Left kidney (tissue), 2 donors: ENCODE results near the gene EXOSC7. TPM values are rescaled to one million over a fixed set of nuclear protein-coding genes. Genes with fewer than 3 reads are reported as not detected.
"Not testable (repeated sequence)": the region's sequence is repeated elsewhere in the genome, so short reads cannot be mapped to it uniquely, and the experiment has no call there.

ENCODE experiments used
- DNase-seq: peaks from one replicate; pipeline ENCODE4 v3.0.0-alpha.2; 2013
- polyA plus RNA-seq: library from polyadenylated mRNA; unstranded; fragments of 120-200 nt; gene quantifications from one replicate; pipeline ENCODE4 v1.2.1, GENCODE V29; 2013; ENCODE audit not compliant: insufficient read length

The EXOSC7 gene
- polyA plus RNA-seq, 1 donor, result 54.4 TPM

DNA sequence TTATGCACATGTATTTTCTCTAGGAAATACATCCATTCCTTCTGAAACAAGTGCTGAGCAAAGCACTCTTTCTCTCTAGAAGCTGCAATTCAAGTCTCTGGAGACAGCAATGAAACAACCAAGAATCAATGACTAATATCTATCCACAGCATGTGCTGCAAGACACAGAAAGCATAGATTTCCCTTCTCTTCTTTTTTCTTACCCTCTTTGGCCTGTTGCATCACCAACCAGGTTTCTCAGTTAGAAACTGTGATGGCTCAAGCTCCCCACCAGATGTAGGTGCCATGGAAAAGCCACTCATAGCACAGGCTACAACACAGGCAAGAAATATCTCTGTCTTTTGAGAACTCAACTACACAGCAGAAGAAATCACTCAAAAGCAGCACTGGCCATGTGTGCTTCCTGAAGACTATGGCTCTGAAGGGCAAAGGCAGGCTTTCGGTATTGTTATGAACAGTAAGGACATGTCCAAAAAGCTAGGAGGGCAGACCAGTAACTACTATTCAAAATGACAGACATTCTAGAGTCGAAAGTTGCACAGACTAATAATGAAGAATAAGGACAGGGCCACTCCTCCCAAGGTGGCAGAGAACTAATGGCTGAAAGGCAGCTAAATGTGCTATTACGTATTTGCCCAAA lies 15.5 kb upstream of the EXOSC7 start:
- no peak for DNase-seq

DNA sequence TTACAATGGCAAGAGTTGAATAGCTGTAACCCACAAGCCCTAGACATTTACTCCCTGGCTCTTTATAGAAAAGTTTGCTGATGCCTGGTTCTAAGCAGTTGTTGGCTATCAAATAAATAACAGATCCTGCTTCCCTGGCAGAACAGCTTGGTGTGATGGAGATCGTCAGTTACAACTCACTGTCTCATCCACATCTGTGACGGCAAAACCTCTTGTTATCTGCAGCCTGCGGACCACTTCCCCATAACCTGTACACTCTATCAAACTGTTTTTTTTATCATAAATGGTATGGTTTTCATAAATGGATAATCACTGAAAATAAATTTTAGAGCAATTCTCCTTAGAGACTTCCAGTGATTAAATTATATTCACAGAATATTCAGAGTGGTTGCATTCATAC lies 14.2 kb upstream of the EXOSC7 start:
- DNase-seq, result no peak

DNA sequence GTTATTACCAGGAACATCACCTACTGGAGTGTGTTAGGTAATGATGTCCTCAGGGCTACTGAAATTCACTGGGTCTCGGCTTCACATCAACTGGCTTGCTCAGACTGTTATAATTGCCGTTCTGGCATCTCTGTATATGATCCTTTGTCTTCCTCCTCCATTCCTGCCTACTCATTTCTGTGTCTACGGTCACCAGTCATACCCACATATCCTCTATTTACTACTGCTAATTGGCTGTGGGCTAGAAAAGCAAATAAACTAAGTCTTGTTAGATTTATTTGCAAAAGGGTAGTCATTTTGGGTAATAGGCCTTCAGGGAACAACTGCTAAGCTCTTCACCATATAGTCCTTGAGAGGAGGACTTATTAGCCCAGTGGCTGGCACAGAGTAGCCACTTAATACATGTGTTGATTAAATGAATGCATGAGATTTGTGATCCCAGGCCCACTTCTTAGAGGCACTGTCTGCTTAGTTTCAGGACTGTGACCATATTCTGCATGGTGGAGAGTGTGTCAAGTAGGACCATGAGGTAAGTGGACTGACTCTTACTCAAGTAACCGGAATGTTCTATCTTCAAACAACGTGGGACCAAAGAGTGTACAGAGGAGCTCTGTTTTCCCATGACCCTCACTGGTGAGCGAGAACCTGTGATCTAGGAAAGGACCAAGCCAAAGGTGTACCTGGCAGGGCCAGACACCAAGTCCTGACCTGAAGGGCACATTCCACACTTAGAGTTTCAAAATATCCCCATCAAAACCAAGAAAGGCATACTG lies 13.2 kb upstream of the EXOSC7 start:
- no peak for DNase-seq

DNA sequence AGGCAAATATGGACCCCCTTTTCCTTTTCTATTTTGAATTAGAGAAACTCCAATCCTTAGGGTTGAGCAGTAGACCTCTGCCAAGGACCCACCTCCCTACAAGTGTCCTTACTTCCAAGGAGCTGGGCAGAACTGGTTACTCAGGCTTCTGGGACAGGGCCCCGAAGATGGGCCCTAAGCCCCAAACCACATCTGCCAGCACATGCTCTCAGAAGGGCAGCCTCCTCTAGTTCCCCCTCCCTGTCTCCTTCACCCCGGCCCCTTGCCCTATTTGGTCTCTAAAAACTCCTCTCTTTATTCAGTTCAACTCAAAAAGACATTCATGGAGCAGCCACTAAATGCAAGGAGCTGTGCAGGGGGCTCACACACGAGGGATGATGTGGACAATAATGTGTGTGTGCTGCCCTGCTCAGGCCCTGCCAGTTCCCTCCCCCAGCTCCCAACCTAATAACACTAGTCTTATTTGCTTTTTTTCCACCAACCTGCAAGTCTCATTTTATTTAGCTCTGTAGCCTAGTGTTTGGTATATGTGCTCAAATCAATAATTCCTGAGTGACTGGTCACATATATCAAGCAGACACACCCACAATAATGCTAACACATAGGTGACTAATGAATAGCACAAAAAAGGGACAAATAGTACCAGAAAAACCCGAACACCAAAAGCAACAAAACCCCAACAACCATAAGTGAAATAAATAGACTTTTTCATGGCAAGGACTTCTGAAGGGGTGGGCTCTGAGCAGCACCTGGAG lies 12.3 kb upstream of the EXOSC7 start:
- no peak for DNase-seq

DNA sequence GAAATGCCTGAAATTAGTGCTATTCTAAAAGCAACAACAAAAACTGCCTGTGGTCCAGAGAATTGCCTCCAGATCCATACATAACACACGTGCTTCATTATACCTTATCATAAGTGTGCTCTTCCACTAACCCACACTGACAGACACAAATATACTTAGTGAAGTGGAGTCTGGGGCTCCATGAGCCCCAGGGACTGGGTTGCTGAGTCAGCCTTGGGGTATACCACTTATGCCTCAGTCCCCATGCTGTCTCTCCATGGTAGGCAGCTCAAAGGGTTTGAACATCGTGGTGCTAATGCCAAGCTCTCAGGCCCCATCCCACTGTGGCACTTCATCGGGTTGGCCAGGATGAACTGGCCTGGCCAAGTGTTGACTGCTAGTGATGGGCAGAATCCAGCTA lies 10.9 kb upstream of the EXOSC7 start:
- no peak for DNase-seq

DNA sequence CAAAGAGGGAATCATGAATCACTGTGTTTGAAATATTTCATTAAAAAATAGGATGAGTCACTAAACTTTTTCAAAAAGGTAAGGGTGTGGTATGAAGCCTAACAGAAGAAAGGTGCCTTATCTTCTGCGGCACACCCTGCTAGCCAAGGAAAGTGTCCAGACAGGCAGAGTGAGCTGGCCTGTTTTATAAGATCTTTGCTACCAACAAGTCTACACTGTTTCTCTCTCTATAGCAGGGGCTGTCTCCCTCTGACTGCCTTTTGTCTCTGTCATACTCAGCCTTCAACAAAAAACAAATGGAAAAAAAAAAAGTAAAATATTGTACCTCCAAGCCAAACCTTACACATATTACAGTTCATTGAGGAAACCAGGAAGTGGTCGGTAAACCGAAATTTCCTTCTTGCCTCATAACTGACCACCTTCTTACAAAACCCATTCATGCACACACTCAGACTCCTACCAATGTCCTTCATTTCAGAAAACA lies 9.2 kb upstream of the EXOSC7 start:
- no peak for DNase-seq

DNA sequence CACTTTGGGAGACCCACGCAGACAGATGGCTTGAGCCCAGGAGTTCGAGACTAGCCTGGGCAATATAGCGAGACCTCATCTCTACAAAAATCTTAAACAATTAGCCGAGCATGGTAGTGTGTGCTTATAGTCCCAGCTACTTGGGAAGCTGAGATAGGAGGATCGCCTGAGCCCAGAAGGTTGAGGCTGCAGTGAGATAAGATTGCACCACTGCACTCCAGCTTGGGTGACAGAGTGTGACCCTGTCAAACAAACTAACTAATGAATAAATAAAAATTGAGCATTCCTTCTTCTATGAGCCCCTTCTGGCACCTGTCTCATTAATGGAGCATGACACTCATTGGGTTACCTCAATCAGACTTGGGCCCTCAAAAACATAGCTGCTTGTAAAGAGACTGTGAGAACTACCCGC lies 7.6 kb upstream of the EXOSC7 start:
- DNase-seq, result no peak

DNA sequence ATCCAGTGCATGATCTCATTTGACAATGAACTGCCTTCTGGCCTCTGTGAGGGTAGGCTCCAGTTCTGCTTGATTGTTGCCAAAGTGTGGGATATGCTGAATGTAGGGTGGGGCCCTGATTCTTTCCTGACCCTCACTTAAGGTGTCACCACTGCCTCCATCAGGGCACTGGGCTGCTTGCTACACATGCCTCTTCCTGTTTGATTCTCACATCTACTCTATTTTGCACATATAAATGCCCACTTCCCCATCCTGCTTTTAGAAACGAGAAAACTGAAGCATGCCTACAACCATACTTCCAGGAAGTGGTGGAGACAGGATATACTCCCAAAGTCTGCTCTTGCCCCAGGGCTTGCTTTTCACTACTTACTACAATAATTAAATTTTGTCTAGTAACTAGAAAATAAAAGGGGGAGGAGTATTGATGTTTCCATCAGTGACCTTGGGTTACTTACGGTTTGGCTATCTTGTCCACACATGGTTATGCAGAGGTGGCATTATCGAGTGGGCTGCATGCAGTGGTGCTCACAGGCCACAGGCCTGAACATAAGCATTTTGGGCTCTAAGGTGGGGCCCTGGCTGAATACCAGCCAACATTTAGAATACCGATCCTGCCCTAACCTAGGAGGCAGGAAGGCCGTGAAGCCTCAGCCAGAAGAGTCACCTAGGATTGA lies 6.8 kb upstream of the EXOSC7 start:
- DNase-seq, result no peak

DNA sequence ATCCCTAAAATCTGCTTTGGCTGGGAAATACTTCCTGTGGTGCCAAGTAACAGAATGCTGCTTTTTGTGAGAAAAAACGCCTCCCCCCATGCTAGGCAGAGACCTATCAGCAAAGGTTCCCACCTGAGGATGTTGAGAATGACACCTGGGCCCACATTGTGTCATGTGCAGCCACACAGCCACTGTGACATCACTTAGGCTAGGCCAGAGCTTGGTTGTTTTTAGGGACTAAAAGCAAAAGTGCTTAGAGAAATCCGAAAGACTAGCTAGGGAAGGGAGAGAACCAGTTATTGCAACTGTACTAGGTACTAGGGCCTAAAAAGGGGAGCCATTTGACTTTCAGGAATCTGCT lies 6.2 kb upstream of the EXOSC7 start:
- DNase-seq, result no peak

DNA sequence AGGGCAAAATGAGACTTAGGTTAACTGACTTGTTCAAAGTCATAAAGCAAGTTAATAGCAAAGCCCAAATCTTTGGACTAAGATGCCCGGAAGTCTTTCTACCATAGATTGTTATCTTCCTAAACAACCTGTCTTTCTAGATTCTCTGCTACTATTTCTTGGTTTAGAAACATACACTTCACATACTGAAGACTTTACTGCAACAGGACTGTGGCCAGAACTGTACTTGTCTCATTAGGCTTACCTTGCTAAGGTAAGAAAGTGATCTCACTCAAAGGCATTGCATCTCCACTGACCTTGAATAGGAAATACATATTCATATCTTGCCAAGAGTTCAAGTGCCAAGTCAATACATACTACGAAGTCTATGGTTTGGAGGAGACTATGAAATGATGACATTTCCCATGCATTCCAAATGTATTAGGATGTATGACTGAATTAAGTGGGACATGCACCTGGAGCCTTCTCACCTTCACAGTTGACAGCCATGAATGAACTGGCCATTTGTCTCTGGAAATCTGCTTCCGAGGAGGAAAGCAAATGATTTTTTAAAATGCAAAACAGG lies 5.0 kb upstream of the EXOSC7 start:
- DNase-seq, result no peak

DNA sequence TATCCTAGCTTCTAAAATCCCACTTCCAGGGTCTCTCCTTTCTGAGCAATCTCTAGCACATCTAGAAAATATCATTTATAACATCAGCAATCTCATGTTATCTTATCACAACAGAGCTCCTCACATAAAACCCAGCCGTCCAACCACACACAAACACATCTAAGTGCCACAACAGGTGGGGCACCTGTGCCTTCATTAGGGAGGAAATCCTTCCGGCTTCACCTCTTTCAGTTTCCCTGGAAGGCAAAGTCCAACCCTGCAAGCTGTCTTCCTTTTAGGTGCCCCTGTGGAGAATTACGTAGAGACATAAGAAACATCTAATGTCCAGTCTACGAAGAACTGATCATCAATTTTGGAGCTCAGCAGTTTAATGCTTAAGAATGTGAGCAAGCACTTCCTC lies 1.6 kb upstream of the EXOSC7 start:
- DNase-seq, result no peak

DNA sequence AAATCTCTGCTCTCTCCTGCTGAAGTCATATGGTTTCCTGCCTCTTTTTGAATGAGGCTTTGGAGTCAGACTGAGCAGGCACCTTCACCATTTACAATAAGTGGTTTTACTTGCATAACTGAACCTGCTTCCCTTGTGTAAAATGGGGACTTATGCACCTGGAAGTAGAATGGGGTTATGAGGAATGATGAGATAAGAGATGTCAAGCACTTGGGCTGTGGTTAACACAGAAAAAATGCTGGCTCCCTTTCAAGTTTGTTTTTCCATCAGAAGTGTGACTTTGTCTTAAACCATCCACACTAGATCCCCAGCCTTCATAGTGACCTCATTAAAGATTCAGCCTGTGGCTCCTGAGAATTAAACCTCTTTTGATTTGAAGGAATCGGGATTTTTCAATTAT lies 5.2 kb downstream of the EXOSC7 start:
- no peak for DNase-seq

DNA sequence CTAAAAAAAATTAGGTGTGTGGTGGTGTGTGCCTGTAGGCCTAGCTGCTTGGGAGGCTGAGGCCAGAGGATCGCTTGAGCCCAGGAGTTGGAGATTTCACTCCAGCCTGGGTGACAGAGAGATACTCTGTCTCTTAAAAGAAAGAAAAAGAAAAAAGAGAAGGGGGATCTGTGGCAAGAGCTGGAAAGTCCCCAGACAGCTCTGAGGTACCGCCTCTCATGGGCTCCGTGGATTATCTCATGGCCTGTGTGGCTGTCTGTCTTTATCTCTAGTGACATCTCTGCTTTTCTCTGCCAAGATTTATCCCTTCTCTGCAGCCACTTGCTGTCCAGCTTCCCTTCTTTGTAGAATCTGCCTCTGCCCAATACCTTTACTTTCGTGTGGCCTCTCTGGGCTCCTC lies 5.7 kb downstream of the EXOSC7 start:
- no peak for DNase-seq

DNA sequence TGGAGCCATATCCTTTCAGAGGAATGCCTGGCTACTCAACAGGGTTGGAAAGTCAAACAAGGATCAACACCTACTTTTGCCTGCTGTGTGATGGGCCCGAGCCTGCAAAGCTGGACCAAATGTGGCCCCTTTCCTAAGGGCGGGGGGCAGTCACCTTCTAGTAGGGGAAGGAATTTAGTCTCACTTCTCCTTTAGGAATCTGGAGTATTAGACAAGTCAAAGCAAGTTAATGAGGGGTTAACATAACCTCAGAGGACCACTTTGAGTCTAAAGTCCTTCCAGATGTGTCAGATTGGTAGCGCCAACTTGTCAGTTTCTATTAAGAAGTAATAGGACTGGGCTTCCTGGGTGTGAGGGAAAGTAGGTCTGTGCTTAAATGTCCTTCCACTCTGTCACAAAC lies 6.8 kb downstream of the EXOSC7 start:
- no peak for DNase-seq

DNA sequence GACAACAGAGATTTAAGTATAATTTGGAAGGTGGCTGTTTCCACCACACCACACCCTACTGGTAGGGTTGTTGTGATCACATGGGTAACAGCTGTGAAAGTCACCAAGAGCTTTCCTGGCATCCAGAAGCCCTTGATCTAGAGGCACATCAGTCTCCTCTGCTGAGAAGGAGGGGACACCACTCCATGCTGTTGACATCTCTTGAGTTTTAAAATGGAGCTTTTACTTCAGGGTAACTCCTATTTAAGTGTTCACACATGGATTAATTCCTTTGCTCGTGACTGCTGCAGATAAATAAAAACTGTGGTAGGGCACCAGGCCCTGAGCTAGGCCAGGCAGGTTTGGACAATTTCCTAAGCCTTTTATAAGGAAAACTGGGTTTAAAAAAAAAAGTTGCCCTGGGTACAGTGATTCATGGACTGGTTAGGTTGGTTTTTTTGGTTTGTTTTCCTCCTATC lies 7.5 kb downstream of the EXOSC7 start:
- no peak for DNase-seq

DNA sequence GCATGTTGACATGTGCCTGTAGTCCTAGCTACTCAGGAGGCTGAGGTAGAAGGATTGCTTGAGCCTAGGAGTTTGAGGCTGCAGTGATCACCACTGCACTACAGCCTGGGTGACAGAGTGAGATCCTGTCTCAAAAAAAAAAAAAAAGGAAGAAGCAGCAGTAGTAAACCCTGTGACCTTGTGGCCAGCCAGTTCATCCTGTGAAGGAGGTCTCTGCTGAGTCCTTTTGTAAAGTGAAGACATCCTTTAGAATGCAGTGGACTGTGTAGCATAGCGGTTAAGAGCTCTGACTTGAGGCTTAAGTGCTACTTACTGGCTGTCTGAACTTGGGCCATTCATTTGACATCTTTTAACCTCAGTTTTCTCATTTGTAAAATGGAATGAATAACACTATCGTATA lies 8.3 kb downstream of the EXOSC7 start:
- no peak for DNase-seq

DNA sequence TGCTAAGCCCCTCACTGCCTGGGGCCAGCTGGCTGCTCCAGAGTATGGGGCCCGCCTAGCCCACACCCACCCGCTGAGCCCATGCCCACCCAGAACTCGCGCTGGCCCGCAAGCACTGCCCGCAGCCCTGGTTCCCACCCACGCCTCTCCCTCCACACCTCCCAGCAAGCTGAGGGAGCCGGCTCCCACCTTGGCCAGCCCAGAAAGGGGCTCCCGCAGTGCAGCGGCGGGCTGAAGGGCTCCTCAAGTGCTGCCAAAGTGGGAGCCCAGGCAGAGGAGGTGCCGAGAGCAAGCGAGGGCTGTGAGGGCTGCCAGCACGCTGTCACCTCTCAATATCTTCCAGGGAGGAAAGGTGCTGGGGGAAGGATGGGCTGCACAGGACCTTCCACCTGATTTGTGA lies 10.3 kb downstream of the EXOSC7 start:
- DNase-seq, result not testable (repeated sequence)

DNA sequence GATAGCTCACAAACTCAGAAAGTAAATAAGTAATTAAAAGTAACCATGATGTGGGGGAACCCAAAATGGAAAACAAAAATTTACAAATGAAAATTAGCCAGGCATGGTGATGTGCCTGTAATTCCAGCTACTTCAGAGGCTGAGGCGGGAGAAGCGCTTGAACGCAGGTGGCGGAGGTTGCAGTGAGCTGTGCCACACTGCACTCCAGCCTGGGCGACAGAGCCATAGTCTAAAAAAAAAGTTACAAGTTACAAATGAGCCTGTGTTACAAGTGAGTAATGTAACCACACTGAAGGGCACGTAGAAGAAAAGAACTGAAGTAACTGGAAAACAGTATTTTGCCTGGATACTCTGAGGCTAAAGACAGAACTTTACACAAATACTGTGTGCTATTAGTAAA lies 11.3 kb downstream of the EXOSC7 start:
- DNase-seq, result no peak

DNA sequence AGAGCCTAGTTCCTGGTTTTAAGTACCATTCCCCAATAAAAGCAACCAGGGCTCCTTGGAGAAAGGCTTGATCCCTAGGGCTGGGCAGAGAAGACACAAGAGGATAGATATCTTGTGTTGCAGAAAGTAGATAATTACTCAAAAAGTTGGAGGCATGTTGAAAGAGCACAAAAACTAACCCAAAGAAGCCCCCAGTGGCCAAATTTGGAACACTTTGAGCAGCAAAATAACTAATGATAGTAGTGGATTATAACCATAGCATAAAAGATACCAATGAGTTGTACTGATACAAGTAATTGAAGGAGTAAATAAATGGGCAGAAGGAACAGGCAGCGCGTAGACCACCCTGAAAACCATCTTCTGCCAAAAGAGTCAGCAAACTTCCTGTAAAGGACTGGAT lies 12.0 kb downstream of the EXOSC7 start:
- DNase-seq, result no peak

DNA sequence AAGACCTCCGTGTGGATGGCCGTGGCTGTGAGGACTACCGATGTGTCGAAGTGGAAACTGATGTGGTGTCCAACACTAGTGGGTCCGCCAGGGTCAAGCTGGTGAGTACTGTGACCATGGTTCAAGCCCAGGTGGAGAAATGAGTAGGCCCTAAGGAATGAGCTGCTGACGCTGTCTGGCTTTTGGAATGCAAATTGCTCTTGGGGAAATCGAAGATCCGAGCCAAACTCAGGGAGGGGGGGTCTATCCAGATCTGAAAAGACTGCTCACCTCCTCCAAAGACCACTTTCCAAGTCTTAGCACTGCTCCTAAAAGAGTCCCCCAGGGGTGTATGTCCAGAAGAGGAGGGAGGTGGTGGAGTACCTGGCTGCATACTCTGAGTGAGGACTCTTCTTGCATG lies 13.1 kb downstream of the EXOSC7 start:
- DNase-seq, result no peak

DNA sequence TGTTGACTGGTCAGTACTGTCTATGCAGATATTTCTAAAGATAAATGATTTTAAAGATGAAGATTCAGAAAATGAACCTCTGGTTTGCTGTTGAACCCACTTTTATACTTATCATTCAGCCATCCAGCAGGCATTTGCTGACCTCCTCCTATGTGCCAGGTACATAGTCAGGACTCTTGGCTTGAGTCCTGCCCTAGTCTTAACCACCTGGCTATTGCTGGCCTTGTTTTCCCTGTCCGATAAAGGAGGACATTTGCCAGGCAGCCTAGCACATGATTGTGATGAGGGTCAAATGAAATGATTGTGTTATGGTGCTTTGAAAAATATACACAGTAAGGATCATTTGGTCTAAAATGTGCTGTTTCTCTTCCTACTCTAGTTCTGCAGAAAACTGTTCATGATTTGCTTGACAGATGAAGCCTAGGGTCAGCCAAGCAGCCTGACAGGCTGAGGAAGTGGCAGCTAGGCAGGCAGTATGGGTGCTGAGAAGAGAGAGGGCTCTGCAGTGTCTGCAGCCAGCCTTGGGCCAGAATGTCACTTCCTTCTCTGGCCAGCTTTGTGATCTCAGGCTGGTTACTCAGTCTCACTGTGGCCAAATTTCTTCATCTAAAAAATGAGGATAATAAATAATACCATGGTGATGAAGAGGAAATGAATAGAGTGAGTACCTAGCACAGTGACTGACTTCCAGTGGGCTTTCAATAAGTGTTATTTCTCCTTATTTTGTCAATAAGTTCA lies 13.8 kb downstream of the EXOSC7 start:
- DNase-seq, result no peak

DNA sequence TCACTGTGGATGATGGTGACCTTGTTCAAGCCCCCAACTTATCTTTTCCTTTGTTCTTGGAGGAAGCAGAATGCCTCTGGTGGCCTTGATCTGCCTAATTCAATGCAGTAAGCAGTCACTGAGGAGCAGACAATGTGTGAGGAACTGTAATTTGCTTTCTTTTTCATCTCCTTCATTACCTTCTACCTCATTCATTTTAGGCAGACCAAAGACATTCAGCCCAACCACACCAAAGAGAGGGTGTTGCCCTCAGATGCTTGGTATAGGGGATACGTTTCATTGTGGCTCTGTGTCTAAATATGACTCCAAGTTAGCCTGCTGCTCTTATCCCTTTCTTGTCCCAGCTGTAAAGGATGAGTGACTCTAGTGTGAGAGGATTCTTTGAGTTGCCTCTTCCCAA lies 15.3 kb downstream of the EXOSC7 start:
- DNase-seq, result no peak
